A673 (cell line): ENCODE data around the gene PSMA4. TPM values are rescaled to one million over a fixed set of nuclear protein-coding genes. Genes with fewer than 3 reads are reported as not detected.

Source experiments
- BruUV-seq: library from RNA; stranded (reverse); fragments of 400-500 nt; replicated peaks from 2 replicates; lab custom pipeline; 2021; lab: Mats Ljungman, UMichigan
- CTCF ChIA-PET: fragments of 300-600 bp; sonication (Branson Sonifier 250); formaldehyde crosslinking; loops from one replicate; lab custom pipeline; 2022; ENCODE audit warnings: antibody characterized with exemption; lab: Charles Lee
- POLR2A ChIA-PET: fragments of 300-600 bp; sonication (Branson Sonifier 250); formaldehyde crosslinking; loops from one replicate; lab custom pipeline; 2022; ENCODE audit warnings: antibody characterized with exemption; ENCODE audit not compliant: low non-redundant PET; lab: Charles Lee
- DNase-seq: peaks from one replicate; pipeline ENCODE4 v3.0.0-alpha.2; 2015; ENCODE audit warnings: low spot score
- H3K27ac ChIP-seq: fragments of 200-600 bp; sonication (generic); 2 replicates; pipeline ENCODE4 v1.5.1; 2016; ENCODE audit warnings: mixed run types, low read depth, mild to moderate bottlenecking, mixed read lengths, antibody characterized with exemption, low read length; ENCODE audit not compliant: poor library complexity, severe bottlenecking
- H3K27me3 ChIP-seq: fragments of 200-600 bp; sonication (generic); replicated peaks from 2 replicates; pipeline ENCODE4 v1.6.1; 2017; ENCODE audit warnings: mixed run types, low read depth, mild to moderate bottlenecking, mixed read lengths, antibody characterized with exemption, low read length; ENCODE audit not compliant: insufficient read depth, poor library complexity
- H3K36me3 ChIP-seq: fragments of 200-600 bp; sonication (generic); 2 replicates; pipeline ENCODE4 v1.6.1; 2016; ENCODE audit warnings: mixed run types, mild to moderate bottlenecking, mixed read lengths, antibody characterized with exemption, low read length; ENCODE audit not compliant: insufficient read depth, poor library complexity, severe bottlenecking
- H3K4me1 ChIP-seq: fragments of 200-600 bp; sonication (generic); 2 replicates; pipeline ENCODE4 v1.6.1; 2017; ENCODE audit warnings: mixed run types, mild to moderate bottlenecking, mixed read lengths, antibody characterized with exemption, low read length; ENCODE audit not compliant: insufficient read depth, poor library complexity, severe bottlenecking
- H3K4me3 ChIP-seq: fragments of 200-600 bp; sonication (generic); 2 replicates; pipeline ENCODE4 v1.5.1; 2016; ENCODE audit warnings: low read depth, mixed run types, mild to moderate bottlenecking, mixed read lengths, low read length; ENCODE audit not compliant: poor library complexity, severe bottlenecking
- H3K9me3 ChIP-seq: fragments of 200-600 bp; sonication (generic); 2 replicates; pipeline ENCODE4 v1.6.1; 2016; ENCODE audit warnings: mixed run types, low read depth, mild to moderate bottlenecking, mixed read lengths, antibody characterized with exemption, low read length; ENCODE audit not compliant: poor library complexity, severe bottlenecking
- CTCF ChIP-seq: fragments of 300-800, 200-600 bp; sonication (generic); conservative IDR thresholded peaks from 2 replicates; pipeline ENCODE4 v1.5.1; 2017; ENCODE audit warnings: low read depth, mild to moderate bottlenecking, antibody characterized with exemption, low read length, moderate library complexity, mixed read lengths
- EZH2 ChIP-seq: fragments of 200-600 bp; sonication (generic); IDR thresholded peaks from 2 replicates; pipeline ENCODE4 v1.6.1; 2017; ENCODE audit warnings: borderline replicate concordance, low read depth, mild to moderate bottlenecking, mixed read lengths, antibody characterized with exemption, low read length; ENCODE audit not compliant: poor library complexity, severe bottlenecking
- intact Hi-C: fragments of 100-400 bp; cut with micrococcal nuclease; formaldehyde crosslinking; loops from one replicate; pipeline ENCODE4 v1.10.0; 2022; ENCODE audit not compliant: unreplicated experiment
- total RNA-seq: library from RNA; stranded (reverse); gene quantifications from 2 replicates; pipeline ENCODE4 v1.2.3, GENCODE V29; 2021

Gene PSMA4
- total RNA-seq, 1 experiment from 2014 or later = 444 TPM

GRCh38 chr15:78502641-78503040 lies 37.6 kb upstream of the PSMA4 start:
- Histone ChIP-seq H3K27ac (no peak overlapping the region), H3K4me1 (no peaks in the 10 kb centered on the region), H3K27me3 (no peaks in the 10 kb centered on the region), H3K9me3 (no peaks in the 10 kb centered on the region), H3K4me3 (no peak overlapping the region), H3K36me3 (peaks cover 30% of the 10 kb centered on the region)
- intact Hi-C loops = no loop called here
- no peak for DNase-seq
- no TSS peak for BruUV-seq
- ChIA-PET POLR2A (no interaction called here), CTCF (interaction anchor here (0.7 kb wide), 1 partner anchor 14 kb away, joined by 3 read pairs; no protein-coding TSS in a partner anchor)
- no peak for TF ChIP-seq CTCF
- no peak for TF ChIP-seq EZH2

- Histone ChIP-seq H3K4me1 (peaks cover 5% of the 10 kb centered on the region), H3K36me3 (no peaks in the 10 kb centered on the region), H3K4me3 (peak within 1 kb of the TSS; percentile 62), H3K27ac (no peak within 1 kb of the TSS), H3K27me3 (peaks cover 22% of the 10 kb centered on the region), H3K9me3 (no peaks in the 10 kb centered on the region)
- ChIA-PET POLR2A (no interaction called here), CTCF (interaction anchor here (0.6 kb wide), 1 partner anchor 58 kb away, joined by 3 read pairs; the partner anchor contains the start of gene CHRNA5)
- BruUV-seq = no TSS peak
- intact Hi-C loops = no loop called here
- TF ChIP-seq EZH2 (no peak), CTCF (0 out of 2 replicates have a peak, but pooled peaks have one; percentile 7)
- peak; percentile 99 for DNase-seq
Measured at GRCh38 chr15:78506971-78507830, 33.0 kb upstream of the PSMA4 start, which contains the start of gene HYKK. HYKK (plus strand) TSS chr15:78507577; CDS start chr15:78513089, 5,512 bp downstream.

GRCh38 chr15:78507831-78508160 lies 32.4 kb upstream of the PSMA4 start:
- DNase-seq = no peak
- H3K27me3 ChIP-seq = peaks cover 22% of the 10 kb centered on the region
- BruUV-seq = no TSS peak
- no peaks in the 10 kb centered on the region for H3K36me3 ChIP-seq
- CTCF ChIA-PET = no interaction called here
- H3K27ac ChIP-seq = no peak overlapping the region
- peaks cover 5% of the 10 kb centered on the region for H3K4me1 ChIP-seq
- H3K9me3 ChIP-seq = no peaks in the 10 kb centered on the region
- TF ChIP-seq CTCF = no peak
- no peak for TF ChIP-seq EZH2
- intact Hi-C loops = no loop called here
- POLR2A ChIA-PET = no interaction called here
- H3K4me3 ChIP-seq = peak overlapping the region; percentile 62
